Mucosa of descending colon (tissue), 3 donors: ENCODE measurements around the gene SNTG2. TPM values are rescaled to one million over a fixed set of nuclear protein-coding genes. Genes with fewer than 3 reads are reported as not detected.

Experiments
- ATAC-seq: fragments of 200-7000 bp; cut with Tn5 transposase; one replicate; pipeline ENCODE4 v1.9.1; 2020; ENCODE audit warnings: mild to moderate bottlenecking, moderate library complexity
- DNase-seq, 3 donors: peaks; one replicate each; pipeline ENCODE4 v3.0.0-alpha.2; 2020
- H3K36me3 ChIP-seq: fragments of 200-600 bp; one replicate; pipeline ENCODE4 v1.8.0; 2021; ENCODE audit warnings: low read depth, mild to moderate bottlenecking
- H3K4me1 ChIP-seq: fragments of 200-600 bp; one replicate; pipeline ENCODE4 v1.8.0; 2021; ENCODE audit warnings: low read depth, mild to moderate bottlenecking
- H3K4me3 ChIP-seq: fragments of 200-600 bp; one replicate; pipeline ENCODE4 v1.8.0; 2021; ENCODE audit warnings: mild to moderate bottlenecking
- H3K9me3 ChIP-seq: fragments of 200-600 bp; one replicate; pipeline ENCODE4 v1.8.0; 2021; ENCODE audit warnings: mild to moderate bottlenecking
- intact Hi-C, 2 donors: fragments of 100-400 bp; cut with DNase I in 1 of 2; cut with micrococcal nuclease in 1 of 2; formaldehyde crosslinking; loops; one replicate each; pipeline versions ENCODE4 v1.11.0 to v1.11.1; 2022; cut with DNase I, micrococcal nuclease
- total RNA-seq, 3 donors: library from RNA; stranded (reverse); fragmentation: NEBNext Ultra II Directional in 2 of 3; extraction: Animal tissue kit (Norgen Biotek cat#: 25700) in 2 of 3; gene quantifications; one replicate each; pipeline versions ENCODE4 v1.2.1 to v1.2.4, GENCODE V29; 2021 to 2023
- TF ChIP-seq, protein P1 (sequence below): fragments of 200-600 bp; IDR thresholded peaks from one replicate; pipeline ENCODE4 v1.8.0; 2022; ENCODE audit warnings: antibody characterized with exemption, mild to moderate bottlenecking
- donor health status: DM: no; HTN: no; CAD: no; lungs with moderate emphysema.
- donor health status: DM: no; HTN: no; CAD: no.
- donor health status: DM: no; HTN: yes; CAD: no.

SNTG2 gene
- total RNA-seq, 3 donors from 2014 or later, result 0.38 to 3.0 (median 2.8) TPM

GRCh38 chr2:954687-955000 lies 4.0 kb downstream of the SNTG2 start:
- H3K36me3 ChIP-seq, result no peaks in the 10 kb centered on the region
- H3K9me3 ChIP-seq, result no peaks in the 10 kb centered on the region
- no peak overlapping the region for H3K4me3 ChIP-seq
- no peak for DNase-seq
- intact Hi-C loops, result no loop called here
- TF ChIP-seq, protein P1, sequence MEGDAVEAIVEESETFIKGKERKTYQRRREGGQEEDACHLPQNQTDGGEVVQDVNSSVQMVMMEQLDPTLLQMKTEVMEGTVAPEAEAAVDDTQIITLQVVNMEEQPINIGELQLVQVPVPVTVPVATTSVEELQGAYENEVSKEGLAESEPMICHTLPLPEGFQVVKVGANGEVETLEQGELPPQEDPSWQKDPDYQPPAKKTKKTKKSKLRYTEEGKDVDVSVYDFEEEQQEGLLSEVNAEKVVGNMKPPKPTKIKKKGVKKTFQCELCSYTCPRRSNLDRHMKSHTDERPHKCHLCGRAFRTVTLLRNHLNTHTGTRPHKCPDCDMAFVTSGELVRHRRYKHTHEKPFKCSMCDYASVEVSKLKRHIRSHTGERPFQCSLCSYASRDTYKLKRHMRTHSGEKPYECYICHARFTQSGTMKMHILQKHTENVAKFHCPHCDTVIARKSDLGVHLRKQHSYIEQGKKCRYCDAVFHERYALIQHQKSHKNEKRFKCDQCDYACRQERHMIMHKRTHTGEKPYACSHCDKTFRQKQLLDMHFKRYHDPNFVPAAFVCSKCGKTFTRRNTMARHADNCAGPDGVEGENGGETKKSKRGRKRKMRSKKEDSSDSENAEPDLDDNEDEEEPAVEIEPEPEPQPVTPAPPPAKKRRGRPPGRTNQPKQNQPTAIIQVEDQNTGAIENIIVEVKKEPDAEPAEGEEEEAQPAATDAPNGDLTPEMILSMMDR, result no peak
- H3K4me1 ChIP-seq, result peaks cover 5% of the 10 kb centered on the region
- ATAC-seq, result no peak

- Histone ChIP-seq H3K36me3 (no peaks in the 10 kb centered on the region), H3K9me3 (no peaks in the 10 kb centered on the region), H3K4me3 (no peak overlapping the region), H3K4me1 (no peaks in the 10 kb centered on the region)
- intact Hi-C loops, result no loop called here
- DNase-seq, result no peak
- no peak for ATAC-seq
- TF ChIP-seq, protein P1, result no peak
Observed at GRCh38 chr2:955829-956731, 5.4 kb downstream of the SNTG2 start.

DNA sequence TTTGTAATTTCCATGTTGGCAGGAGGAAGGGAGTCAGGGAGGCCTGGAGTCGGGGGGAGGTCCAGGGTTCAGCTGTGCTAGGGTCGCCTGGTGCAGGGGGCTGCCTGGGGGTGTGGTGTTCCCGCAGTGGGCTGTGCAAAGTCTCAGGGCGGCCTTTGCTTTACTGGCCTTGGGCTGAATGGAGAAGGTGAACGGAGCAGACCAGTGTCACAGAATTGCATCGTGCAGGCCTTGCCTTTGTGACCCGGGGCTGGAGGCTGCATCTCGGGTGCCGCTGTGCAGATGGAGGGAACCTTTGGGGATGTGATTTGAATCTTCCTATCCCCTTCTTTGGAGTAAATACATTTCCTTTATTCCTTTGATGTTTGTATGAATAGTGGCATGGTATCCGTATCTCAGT lies 8.8 kb downstream of the SNTG2 start:
- ATAC-seq, result no peak
- TF ChIP-seq, protein P1, result no peak
- no peaks in the 10 kb centered on the region for H3K4me1 ChIP-seq
- no peak overlapping the region for H3K4me3 ChIP-seq
- H3K9me3 ChIP-seq, result no peaks in the 10 kb centered on the region
- no peaks in the 10 kb centered on the region for H3K36me3 ChIP-seq
- no peak for DNase-seq
- intact Hi-C loops, result no loop called here

DNA sequence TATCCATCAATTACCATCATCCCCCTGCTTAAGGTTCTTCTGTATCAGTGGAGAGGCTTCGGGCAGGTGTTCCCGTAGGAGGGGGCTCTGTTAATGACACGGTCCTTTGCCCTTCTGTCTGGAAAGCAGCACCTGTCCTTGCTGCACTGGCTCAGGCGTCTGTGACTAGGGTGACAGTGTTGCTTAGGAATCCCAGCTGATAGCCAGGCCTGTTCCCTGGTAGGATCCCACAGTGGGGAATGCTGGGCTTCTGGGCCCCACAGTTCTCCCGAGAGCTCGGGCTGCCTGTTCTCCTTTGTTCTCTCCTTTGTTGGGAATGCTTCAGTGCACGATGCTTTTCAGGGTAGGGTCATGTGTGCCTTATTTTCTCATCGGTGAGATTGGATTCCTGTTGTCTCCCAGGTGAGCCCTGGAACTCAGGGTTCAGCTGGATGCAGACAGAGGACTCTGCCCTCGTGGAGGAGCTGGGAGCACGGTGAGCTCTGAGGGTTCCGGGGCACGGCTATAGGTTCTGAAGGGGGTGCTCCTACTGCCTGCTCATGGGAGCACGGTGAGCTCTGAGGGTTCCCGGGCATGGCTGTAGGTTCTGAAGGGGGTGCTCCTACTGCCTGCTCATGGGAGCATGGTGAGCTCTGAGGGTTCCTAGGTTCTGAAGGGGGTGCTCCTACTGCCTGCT lies 9.6 kb downstream of the SNTG2 start:
- Histone ChIP-seq H3K4me3 (no peak overlapping the region), H3K9me3 (no peaks in the 10 kb centered on the region), H3K36me3 (no peaks in the 10 kb centered on the region), H3K4me1 (no peaks in the 10 kb centered on the region)
- intact Hi-C loops, result no loop called here
- ATAC-seq, result no peak
- DNase-seq, result no peak
- TF ChIP-seq, protein P1, result no peak

DNA sequence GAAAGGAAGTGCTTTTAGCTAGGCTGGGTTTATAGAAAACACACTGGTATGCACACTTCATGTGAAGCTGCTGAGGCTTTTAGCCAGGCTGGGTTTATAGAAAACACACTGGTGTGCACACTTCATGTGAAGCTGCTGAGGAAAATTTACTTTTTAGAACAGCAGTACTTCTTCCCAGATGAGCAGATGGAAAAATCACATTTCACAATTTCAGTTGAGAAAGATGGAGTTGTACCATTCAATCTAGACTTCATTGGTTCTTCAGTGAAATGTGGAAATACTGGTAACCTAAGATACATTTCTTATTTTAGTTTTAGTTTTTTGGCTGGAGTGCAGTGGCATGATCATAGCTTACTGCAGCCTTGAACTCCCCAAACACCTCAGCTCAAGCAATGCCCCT lies 11.1 kb downstream of the SNTG2 start:
- no peak overlapping the region for H3K4me3 ChIP-seq
- ATAC-seq, result no peak
- H3K4me1 ChIP-seq, result no peaks in the 10 kb centered on the region
- TF ChIP-seq, protein P1, result no peak
- no peaks in the 10 kb centered on the region for H3K36me3 ChIP-seq
- no peaks in the 10 kb centered on the region for H3K9me3 ChIP-seq
- intact Hi-C loops, result no loop called here
- no peak for DNase-seq
